GM23338 (cell line): ENCODE results near the gene GOLGA6C.

ENCODE experiments used
- POLR2AphosphoS5 ChIP-seq: IDR thresholded peaks from 2 replicates; pipeline ENCODE4 v1.6.1; 2016; ENCODE audit warnings: antibody characterized with exemption, low read depth
- REST ChIP-seq: IDR thresholded peaks from one replicate; pipeline ENCODE4 v1.6.1; 2018; ENCODE audit warnings: antibody characterized with exemption; ENCODE audit not compliant: unreplicated experiment

GRCh38 chr15:75313116-75313845 lies 55.1 kb downstream of the GOLGA6C start:
- TF ChIP-seq POLR2AphosphoS5: no peak
- TF ChIP-seq REST: no peak
